ENCODE measurements around the gene TSC2. TPM values are rescaled to one million over a fixed set of nuclear protein-coding genes. Genes with fewer than 3 reads are reported as not detected.

Gene TSC2
- total RNA-seq, 1 experiment from 2014 or later: 166 TPM

DNA sequence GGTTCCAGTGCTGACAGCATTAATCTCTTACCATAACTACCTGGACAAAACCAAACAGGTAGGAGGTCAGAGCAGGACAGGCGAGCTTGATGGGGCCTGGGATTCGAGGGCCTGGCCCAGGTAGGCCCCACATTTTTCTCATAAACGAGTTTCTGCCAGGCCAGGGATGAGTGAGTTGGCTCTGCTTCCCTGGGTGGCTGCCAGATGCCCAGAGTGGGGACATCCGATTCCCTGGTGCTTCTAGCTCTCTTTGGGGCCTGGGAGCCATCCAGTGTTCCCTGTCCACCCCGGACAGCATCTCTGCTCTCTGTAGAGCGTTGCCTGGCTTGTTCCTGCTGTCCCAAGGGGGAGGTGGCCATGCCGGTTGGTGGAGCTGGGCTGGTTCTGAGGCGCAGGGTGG, 25.1 kb downstream of the TSC2 start:
- Histone ChIP-seq H3K27me3 (ENCODE audit: insufficient read depth, low read depth) (no peaks in the 10 kb centered on the region), H3K79me2 (ENCODE audit: low read depth) (no peaks in the 10 kb centered on the region), H2AFZ (no peak overlapping the region), H3K27ac (no peak overlapping the region), H3K4me1 (replicated peaks; ENCODE audit: insufficient read depth) (no peaks in the 10 kb centered on the region), H3F3A (ENCODE audit: insufficient read depth, low read depth) (no peaks in the 10 kb centered on the region), H3K4me3 (no peak overlapping the region), H4K20me1 (ENCODE audit: insufficient read depth) (no peaks in the 10 kb centered on the region), H3K9me2 (ENCODE audit: insufficient read depth) (no peaks in the 10 kb centered on the region), H3K9me3 (ENCODE audit: insufficient read depth, low read depth) (no peaks in the 10 kb centered on the region), H3K4me2 (no peak overlapping the region), H3K36me3 (ENCODE audit: low read depth) (no peaks in the 10 kb centered on the region)
- ChIA-PET CTCF (no interaction called here), POLR2A (ENCODE audit: unreplicated experiment) (no interaction called here)
- DNase-seq: no peak
- no peak for TF ChIP-seq CTCF (conservative IDR thresholded peaks at IDR 0.05)
- no peak for TF ChIP-seq EZH2 (IDR thresholded peaks at IDR 0.05; ENCODE audit: low read depth)
- BruUV-seq (replicated peaks): no TSS peak
- intact Hi-C loops (cut with micrococcal nuclease; ENCODE audit: unreplicated experiment): no loop called here

DNA sequence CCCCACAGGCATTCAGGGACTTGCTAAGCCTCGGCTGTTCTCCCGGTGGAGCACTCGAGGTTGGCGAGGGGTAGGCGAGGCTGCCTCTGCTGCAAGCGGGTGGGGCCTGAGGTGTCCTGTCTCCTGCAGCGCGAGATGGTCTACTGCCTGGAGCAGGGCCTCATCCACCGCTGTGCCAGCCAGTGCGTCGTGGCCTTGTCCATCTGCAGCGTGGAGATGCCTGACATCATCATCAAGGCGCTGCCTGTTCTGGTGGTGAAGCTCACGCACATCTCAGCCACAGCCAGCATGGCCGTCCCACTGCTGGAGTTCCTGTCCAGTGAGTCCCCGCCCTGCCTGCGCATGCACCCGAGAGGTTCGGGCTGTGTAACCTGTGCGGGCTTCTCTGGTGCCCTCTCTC, 26.3 kb downstream of the TSC2 start:
- Histone ChIP-seq H3F3A (ENCODE audit: insufficient read depth, low read depth) (no peaks in the 10 kb centered on the region), H3K36me3 (ENCODE audit: low read depth) (no peaks in the 10 kb centered on the region)
- intact Hi-C loops (cut with micrococcal nuclease; ENCODE audit: unreplicated experiment): no loop called here

GRCh38 chr16:2075631-2076030, 27.8 kb downstream of the TSC2 start:
- H3K27ac ChIP-seq: no peak overlapping the region
- no peaks in the 10 kb centered on the region for H4K20me1 ChIP-seq (ENCODE audit: insufficient read depth)
- no TSS peak for BruUV-seq (replicated peaks)
- no peak overlapping the region for H2AFZ ChIP-seq
- H3K9me3 ChIP-seq (ENCODE audit: insufficient read depth, low read depth): no peaks in the 10 kb centered on the region
- no peaks in the 10 kb centered on the region for H3F3A ChIP-seq (ENCODE audit: insufficient read depth, low read depth)
- H3K9me2 ChIP-seq (ENCODE audit: insufficient read depth): no peaks in the 10 kb centered on the region
- CTCF ChIA-PET: no interaction called here
- H3K4me1 ChIP-seq (replicated peaks; ENCODE audit: insufficient read depth): no peaks in the 10 kb centered on the region
- POLR2A ChIA-PET (ENCODE audit: unreplicated experiment): no interaction called here
- H3K36me3 ChIP-seq (ENCODE audit: low read depth): no peaks in the 10 kb centered on the region
- no peak for TF ChIP-seq CTCF (conservative IDR thresholded peaks at IDR 0.05)
- TF ChIP-seq EZH2 (IDR thresholded peaks at IDR 0.05; ENCODE audit: low read depth): no peak
- no peaks in the 10 kb centered on the region for H3K27me3 ChIP-seq (ENCODE audit: insufficient read depth, low read depth)
- no peak for DNase-seq
- H3K4me2 ChIP-seq: no peak overlapping the region
- intact Hi-C loops (cut with micrococcal nuclease; ENCODE audit: unreplicated experiment): no loop called here
- no peaks in the 10 kb centered on the region for H3K79me2 ChIP-seq (ENCODE audit: low read depth)
- no peak overlapping the region for H3K4me3 ChIP-seq

More for the DNA sequence above, 26.3 kb downstream of the TSC2 start:
- no peak overlapping the region for H3K4me3 ChIP-seq
- DNase-seq: no peak
- CTCF ChIA-PET: no interaction called here
- H3K27me3 ChIP-seq (ENCODE audit: insufficient read depth, low read depth): no peaks in the 10 kb centered on the region
- H4K20me1 ChIP-seq (ENCODE audit: insufficient read depth): no peaks in the 10 kb centered on the region
- no peak for TF ChIP-seq CTCF (conservative IDR thresholded peaks at IDR 0.05)
- no peak for TF ChIP-seq EZH2 (IDR thresholded peaks at IDR 0.05; ENCODE audit: low read depth)
- no TSS peak for BruUV-seq (replicated peaks)
- POLR2A ChIA-PET (ENCODE audit: unreplicated experiment): no interaction called here
- H3K79me2 ChIP-seq (ENCODE audit: low read depth): no peaks in the 10 kb centered on the region
- no peaks in the 10 kb centered on the region for H3K9me2 ChIP-seq (ENCODE audit: insufficient read depth)
- H3K27ac ChIP-seq: no peak overlapping the region
- no peak overlapping the region for H3K4me2 ChIP-seq
- H3K9me3 ChIP-seq (ENCODE audit: insufficient read depth, low read depth): no peaks in the 10 kb centered on the region
- no peak overlapping the region for H2AFZ ChIP-seq
- H3K4me1 ChIP-seq (replicated peaks; ENCODE audit: insufficient read depth): no peaks in the 10 kb centered on the region
